HUES6 (cell line): ENCODE data around the gene GSTK1.

Experiments
- H3K27ac ChIP-seq: 2 replicates; pipeline ENCODE4 v1.7.0; 2013; ENCODE audit warnings: low read depth, mild to moderate bottlenecking, low read length, inconsistent platforms
- H3K27me3 ChIP-seq: 2 replicates; pipeline ENCODE4 v1.6.1; 2013; ENCODE audit warnings: low read length; ENCODE audit not compliant: control insufficient read depth, insufficient read depth
- H3K36me3 ChIP-seq: 2 replicates; pipeline ENCODE4 v1.6.1; 2013; ENCODE audit warnings: low read length; ENCODE audit not compliant: control insufficient read depth, insufficient read depth
- H3K4me1 ChIP-seq: 2 replicates; pipeline ENCODE4 v1.6.1; 2013; ENCODE audit warnings: low read length; ENCODE audit not compliant: control insufficient read depth, insufficient read depth
- H3K4me3 ChIP-seq: 2 replicates; pipeline ENCODE4 v1.5.1; 2013; ENCODE audit warnings: low read depth, low read length
- H3K9ac ChIP-seq: one replicate; pipeline ENCODE4 v1.6.1; 2013; ENCODE audit warnings: mild to moderate bottlenecking, low read length
- H3K9me3 ChIP-seq: 2 replicates; pipeline ENCODE4 v1.6.1; 2013; ENCODE audit warnings: low read depth, low read length; ENCODE audit not compliant: control insufficient read depth, insufficient read depth

The GSTK1 gene

DNA sequence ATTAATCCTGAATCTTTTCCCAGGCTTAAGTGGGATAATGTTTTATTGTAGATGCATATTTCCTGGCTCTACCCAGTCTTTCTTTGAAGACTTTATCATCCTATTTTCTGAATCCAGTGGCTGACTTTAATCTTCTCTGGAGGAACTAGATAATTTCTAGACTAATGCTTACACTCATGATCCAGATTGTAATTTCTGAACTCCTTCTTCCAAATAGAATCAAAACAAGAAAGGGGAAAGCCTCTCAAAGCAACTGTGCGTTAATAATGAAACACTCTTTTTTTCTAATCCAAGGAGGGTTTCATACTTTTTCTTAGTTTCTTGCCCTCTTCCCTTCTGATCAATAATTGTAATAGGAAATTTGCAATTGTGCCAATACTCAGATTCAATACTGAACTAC lies 8.0 kb downstream of the GSTK1 start:
- no peak overlapping the region for H3K4me3 ChIP-seq
- H3K36me3 ChIP-seq = peaks cover 26% of the 10 kb centered on the region
- no peak overlapping the region for H3K27ac ChIP-seq
- no peaks in the 10 kb centered on the region for H3K4me1 ChIP-seq
- no peaks in the 10 kb centered on the region for H3K27me3 ChIP-seq
- H3K9ac ChIP-seq = no peak overlapping the region
- no peaks in the 10 kb centered on the region for H3K9me3 ChIP-seq

DNA sequence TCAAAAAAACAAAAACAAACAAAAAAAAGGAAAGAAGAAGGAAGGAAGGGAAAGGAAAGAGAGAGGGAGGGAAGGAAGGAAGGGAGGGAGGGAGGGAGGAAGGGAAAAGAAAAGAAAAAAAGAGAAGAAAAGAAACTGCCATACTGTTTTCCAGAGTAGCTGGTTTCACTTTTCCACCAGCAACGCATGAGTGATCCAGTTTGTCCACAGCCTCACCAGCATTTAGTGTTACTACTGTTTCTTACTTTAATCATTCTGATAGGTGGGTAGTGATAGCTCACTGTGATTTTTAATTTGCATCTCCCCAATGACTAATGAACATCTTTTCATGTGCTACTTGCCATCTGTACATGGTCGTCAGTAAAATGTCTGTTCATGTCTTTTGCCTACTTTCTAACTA lies 9.6 kb downstream of the GSTK1 start:
- H3K9me3 ChIP-seq = no peaks in the 10 kb centered on the region
- no peak overlapping the region for H3K9ac ChIP-seq
- no peaks in the 10 kb centered on the region for H3K4me1 ChIP-seq
- H3K4me3 ChIP-seq = no peak overlapping the region
- H3K36me3 ChIP-seq = peaks cover 17% of the 10 kb centered on the region
- no peak overlapping the region for H3K27ac ChIP-seq
- no peaks in the 10 kb centered on the region for H3K27me3 ChIP-seq

- no peak overlapping the region for H3K4me3 ChIP-seq
- H3K9ac ChIP-seq = no peak overlapping the region
- no peaks in the 10 kb centered on the region for H3K36me3 ChIP-seq
- no peaks in the 10 kb centered on the region for H3K27me3 ChIP-seq
- no peaks in the 10 kb centered on the region for H3K9me3 ChIP-seq
- H3K27ac ChIP-seq = no peak overlapping the region
- H3K4me1 ChIP-seq = peaks cover 15% of the 10 kb centered on the region
Measured at GRCh38 chr7:143279186-143280098, 16.2 kb downstream of the GSTK1 start.

DNA sequence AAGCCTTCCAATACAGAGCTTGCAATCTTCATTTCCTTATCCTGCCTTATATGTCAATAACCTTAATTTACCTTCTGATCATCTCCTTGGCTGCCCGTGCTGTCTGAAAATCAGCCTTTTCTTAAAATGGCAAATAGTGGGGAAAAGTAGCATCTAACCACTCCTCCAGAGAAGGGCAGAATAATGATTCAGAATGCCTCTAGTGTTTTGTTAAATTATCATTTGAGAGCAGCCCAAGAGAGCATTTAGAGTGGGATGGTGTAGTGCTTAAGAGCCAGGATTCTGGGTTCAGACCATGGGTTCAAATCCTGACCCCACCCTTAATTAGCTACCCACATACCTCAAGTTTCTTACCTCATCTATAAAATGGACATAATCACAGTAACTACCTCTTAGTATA lies 16.9 kb downstream of the GSTK1 start:
- H3K36me3 ChIP-seq = no peaks in the 10 kb centered on the region
- H3K4me1 ChIP-seq = peaks cover 21% of the 10 kb centered on the region
- H3K9me3 ChIP-seq = no peaks in the 10 kb centered on the region
- H3K4me3 ChIP-seq = no peak overlapping the region
- H3K27me3 ChIP-seq = no peaks in the 10 kb centered on the region
- H3K27ac ChIP-seq = no peak overlapping the region
- no peak overlapping the region for H3K9ac ChIP-seq

- no peaks in the 10 kb centered on the region for H3K27me3 ChIP-seq
- no peaks in the 10 kb centered on the region for H3K36me3 ChIP-seq
- H3K4me1 ChIP-seq = peaks cover 25% of the 10 kb centered on the region
- H3K9ac ChIP-seq = no peak overlapping the region
- H3K9me3 ChIP-seq = no peaks in the 10 kb centered on the region
- no peak overlapping the region for H3K27ac ChIP-seq
- no peak overlapping the region for H3K4me3 ChIP-seq
Measured at GRCh38 chr7:143280566-143280965, 17.3 kb downstream of the GSTK1 start.

GRCh38 chr7:143281529-143281928 lies 18.3 kb downstream of the GSTK1 start:
- Histone ChIP-seq H3K4me1 (peaks cover 29% of the 10 kb centered on the region), H3K36me3 (no peaks in the 10 kb centered on the region), H3K9me3 (no peaks in the 10 kb centered on the region), H3K27ac (no peak overlapping the region), H3K27me3 (peaks cover 8% of the 10 kb centered on the region), H3K9ac (no peak overlapping the region), H3K4me3 (no peak overlapping the region)

GRCh38 chr7:143282124-143282523 lies 18.9 kb downstream of the GSTK1 start:
- peaks cover 29% of the 10 kb centered on the region for H3K4me1 ChIP-seq
- H3K4me3 ChIP-seq = no peak overlapping the region
- H3K9me3 ChIP-seq = peaks cover 4% of the 10 kb centered on the region; the same call in 1 of the 2 replicates
- no peak overlapping the region for H3K27ac ChIP-seq
- H3K36me3 ChIP-seq = no peaks in the 10 kb centered on the region
- no peak overlapping the region for H3K9ac ChIP-seq
- H3K27me3 ChIP-seq = peaks cover 14% of the 10 kb centered on the region

DNA sequence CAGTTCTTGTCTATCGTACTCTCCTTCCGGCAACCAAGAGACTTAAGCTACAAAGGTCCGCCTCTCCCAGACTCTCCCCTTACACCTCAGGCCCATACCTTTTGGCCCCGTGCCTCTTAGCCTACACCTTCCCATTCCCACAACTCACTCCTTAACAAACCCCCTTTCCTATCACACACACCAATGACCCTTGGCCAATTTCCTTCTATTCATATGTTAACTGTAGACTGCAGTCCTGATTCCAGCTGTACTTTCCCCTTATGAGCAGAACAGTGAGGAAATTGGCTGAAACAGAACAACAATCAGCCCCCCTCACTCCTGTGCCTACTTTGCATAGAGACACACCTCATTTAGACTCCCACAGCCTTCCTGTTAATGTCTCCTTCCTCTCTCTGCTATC lies 20.1 kb downstream of the GSTK1 start:
- no peak overlapping the region for H3K4me3 ChIP-seq
- H3K4me1 ChIP-seq = peaks cover 29% of the 10 kb centered on the region
- H3K9ac ChIP-seq = no peak overlapping the region
- peaks cover 21% of the 10 kb centered on the region for H3K27me3 ChIP-seq
- peaks cover 11% of the 10 kb centered on the region for H3K9me3 ChIP-seq
- no peak overlapping the region for H3K27ac ChIP-seq
- peaks cover 3% of the 10 kb centered on the region; the same call in 1 of the 2 replicates for H3K36me3 ChIP-seq

- peaks cover 36% of the 10 kb centered on the region for H3K4me1 ChIP-seq
Measured at GRCh38 chr7:143284591-143285469, 21.6 kb downstream of the GSTK1 start, which contains the start of gene TMEM139. Gene TMEM139, plus strand, starts transcription at chr7:143284958. Its CDS starts 1,000 bp downstream, at chr7:143285958.

DNA sequence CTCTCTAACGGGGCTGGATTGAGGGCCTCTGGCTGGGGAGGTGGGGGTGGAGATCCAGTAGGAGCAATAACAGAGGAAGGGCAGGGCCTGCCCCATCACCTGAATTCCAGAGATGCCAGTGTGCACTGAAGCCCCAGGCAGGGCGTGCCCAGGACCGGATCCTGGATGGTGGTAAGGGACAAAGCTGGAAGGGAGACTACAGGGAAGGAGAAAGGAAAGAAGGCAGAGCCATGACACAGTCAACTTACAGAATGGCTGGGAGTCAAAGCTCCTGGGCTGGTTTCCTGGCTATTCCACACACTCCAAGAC lies 22.2 kb downstream of the GSTK1 start:
- Histone ChIP-seq H3K27ac (no peak overlapping the region), H3K9me3 (peaks cover 11% of the 10 kb centered on the region), H3K36me3 (peaks cover 4% of the 10 kb centered on the region), H3K4me1 (peaks cover 39% of the 10 kb centered on the region), H3K27me3 (peaks cover 21% of the 10 kb centered on the region), H3K4me3 (peak overlapping the region; percentile 59), H3K9ac (no peak overlapping the region)

More at GRCh38 chr7:143284591-143285469, 21.6 kb downstream of the GSTK1 start, which contains the start of gene TMEM139:
- Histone ChIP-seq H3K4me3 (peak within 1 kb of the TSS; percentile 59), H3K9me3 (peaks cover 11% of the 10 kb centered on the region), H3K27ac (no peak within 1 kb of the TSS), H3K36me3 (peaks cover 3% of the 10 kb centered on the region; the same call in 1 of the 2 replicates), H3K9ac (no peak within 1 kb of the TSS), H3K27me3 (peaks cover 21% of the 10 kb centered on the region)
